HepG2 (cell line): Measurements from ENCODE around the gene TBXA2R. TPM values are rescaled to one million over a fixed set of nuclear protein-coding genes. Genes with fewer than 3 reads are reported as not detected.

Experiments
- BHLHE40 ChIP-seq: IDR thresholded peaks from 2 replicates; pipeline ENCODE4 v1.6.1; 2011; ENCODE audit warnings: low read length, improper control_type of control experiment
- CEBPZ ChIP-seq: IDR thresholded peaks from 2 replicates; pipeline ENCODE4 v1.6.1; 2012; ENCODE audit warnings: low read length, improper control_type of control experiment
- ELF4 ChIP-seq: sonication (generic); formaldehyde crosslinking; IDR thresholded peaks from 2 replicates; pipeline ENCODE4 v1.5.0; 2020; ENCODE audit warnings: missing genetic modification reagents, mild to moderate bottlenecking, moderate library complexity, borderline replicate concordance
- FOXJ3 ChIP-seq: sonication (generic); formaldehyde crosslinking; IDR thresholded peaks from 2 replicates; pipeline ENCODE4 v1.4.0; 2020; ENCODE audit warnings: missing genetic modification reagents, mild to moderate bottlenecking, borderline replicate concordance
- GMEB1 ChIP-seq: sonication (generic); formaldehyde crosslinking; IDR thresholded peaks from 2 replicates; pipeline ENCODE4 v1.5.1; 2020; ENCODE audit warnings: missing genetic modification reagents, mild to moderate bottlenecking, borderline replicate concordance
- HOMEZ ChIP-seq: IDR thresholded peaks from 2 replicates; pipeline ENCODE4 v1.6.1; 2016; ENCODE audit warnings: low read depth
- KAT8 ChIP-seq: IDR thresholded peaks from 2 replicates; pipeline ENCODE4 v1.6.1; 2016; ENCODE audit warnings: missing genetic modification reagents, missing compliant biosample characterization
- MNT ChIP-seq: fragments of 450-650 bp; IDR thresholded peaks from 2 replicates; pipeline ENCODE4 v1.6.1; 2016
- MXD4 ChIP-seq: IDR thresholded peaks from 2 replicates; pipeline ENCODE4 v1.6.1; 2016; ENCODE audit warnings: mild to moderate bottlenecking, missing biosample characterization, missing genetic modification reagents
- RFX5 ChIP-seq: IDR thresholded peaks from 2 replicates; pipeline ENCODE4 v1.6.1; 2011; ENCODE audit warnings: low read depth, low read length, improper control_type of control experiment
- SP2 ChIP-seq: sonication (generic); formaldehyde crosslinking; IDR thresholded peaks from 2 replicates; pipeline ENCODE4 v1.5.1; 2020; ENCODE audit warnings: mild to moderate bottlenecking, missing genetic modification reagents
- TAF15 ChIP-seq: fragments of 200-400 bp; formaldehyde crosslinking; IDR thresholded peaks from one replicate; pipeline ENCODE4 v1.6.1; 2018; ENCODE audit warnings: mild to moderate bottlenecking, low read depth, low read length; ENCODE audit not compliant: poor library complexity, severe bottlenecking
- TBL1XR1 ChIP-seq: fragments of 150-350 bp; IDR thresholded peaks from 2 replicates; pipeline ENCODE4 v1.6.1; 2014; ENCODE audit warnings: borderline replicate concordance, low read length; ENCODE audit not compliant: partially characterized antibody
- THAP11 ChIP-seq: IDR thresholded peaks from 2 replicates; pipeline ENCODE4 v1.6.1; 2016; ENCODE audit warnings: missing biosample characterization, missing genetic modification reagents
- ZBTB8A ChIP-seq: sonication (generic); formaldehyde crosslinking; IDR thresholded peaks from 2 replicates; pipeline ENCODE4 v1.4.0; 2020; ENCODE audit warnings: mild to moderate bottlenecking, low read depth, missing genetic modification reagents, borderline replicate concordance
- ZKSCAN5 ChIP-seq: sonication (generic); formaldehyde crosslinking; IDR thresholded peaks from 2 replicates; pipeline ENCODE4 v1.5.1; 2020; ENCODE audit warnings: mild to moderate bottlenecking, missing genetic modification reagents
- ZNF160 ChIP-seq: sonication (generic); formaldehyde crosslinking; IDR thresholded peaks from 2 replicates; pipeline ENCODE4 v1.8.0; 2022; ENCODE audit warnings: mild to moderate bottlenecking, inconsistent platforms, missing genetic modification reagents
- ZNF484 ChIP-seq: sonication (generic); formaldehyde crosslinking; IDR thresholded peaks from 2 replicates; pipeline ENCODE4 v1.5.1; 2020; ENCODE audit warnings: mild to moderate bottlenecking, low read depth, missing genetic modification reagents, borderline replicate concordance
- ZNF580 ChIP-seq: IDR thresholded peaks from 2 replicates; pipeline ENCODE4 v1.6.1; 2016; ENCODE audit warnings: low read depth, borderline replicate concordance
- ZNF776 ChIP-seq: sonication (generic); formaldehyde crosslinking; IDR thresholded peaks from 2 replicates; pipeline ENCODE4 v1.4.0; 2020; ENCODE audit warnings: mild to moderate bottlenecking, missing genetic modification reagents
- polyA plus RNA-seq, 8 experiments: library from polyadenylated mRNA; depleted of rRNA in 3 of 8; stranded (reverse) in 7 of 8; unstranded in 1 of 8; fragments of >200 nt; fragmentation: Illumina TruSeq in 4 of 8; extraction: Trizol in 4 of 8; gene quantifications; 2 replicates each; pipeline versions ENCODE4 v1.2.1 to v1.2.3, GENCODE V29; 2011 to 2016; ENCODE audit warnings: low read depth in 4 of 8, missing spikeins in 1 of 8, mixed read lengths in 1 of 8; ENCODE audit not compliant: insufficient read depth in 1 of 8
- total RNA-seq, 5 experiments: library from RNA; depleted of rRNA; stranded (reverse); fragments of >200 nt; fragmentation: Illumina TruSeq; extraction: Trizol; gene quantifications; 2 replicates each; pipeline ENCODE4 v1.2.3, GENCODE V29; 2016; ENCODE audit warnings: low read depth in 1 of 5

Gene TBXA2R
- total and polyA plus RNA-seq, 2 of the 13 experiments (the other 11 are each of a cell fraction or from before 2014, with no cell fraction given) = 0.09 TPM; not detected in 1

- TF ChIP-seq MNT (0 out of 2 replicates have a peak, but pooled peaks have one; percentile 14), CEBPZ (no peak), ZNF776 (no peak), ZNF484 (CRISPR knock-in tag) (no peak), FOXJ3 (CRISPR knock-in tag) (no peak), SP2 (peak; percentile 81), THAP11 (peak; percentile 79), HOMEZ (CRISPR knock-in tag) (no peak), MXD4 (CRISPR knock-in tag) (0 out of 2 replicates have a peak, but pooled peaks have one; percentile 32), GMEB1 (CRISPR knock-in tag) (peak; percentile 87), ZNF160 (CRISPR knock-in tag) (no peak), ZBTB8A (no peak), ZKSCAN5 (CRISPR knock-in tag) (no peak), ZNF580 (CRISPR knock-in tag) (no peak), KAT8 (CRISPR knock-in tag) (peak; percentile 61), RFX5 (peak; percentile 80), BHLHE40 (0 out of 2 replicates have a peak, but pooled peaks have one; percentile 25), TAF15 (no peak), ELF4 (no peak), TBL1XR1 (no peak)
Measured at GRCh38 chr19:3572132-3572854, 34.4 kb downstream of the TBXA2R start (continued).
